Spleen (tissue), 7 donors: ENCODE data around the gene FAT1.

Experiments used
- CTCF ChIP-seq, 11 experiments: fragments of 200-600 bp in 7 of 11; fragments of 450-650 bp in 4 of 11; sonication (generic) in 4 of 11; IDR thresholded peaks in 8 of 11; conservative IDR thresholded peaks in 3 of 11; 1 replicate in 7 of 11; 2 replicates in 4 of 11; pipeline versions ENCODE4 v1.4.0 to v1.8.0; 2016 to 2021; ENCODE audit warnings: antibody characterized with exemption in 11 of 11, inconsistent platforms in 4 of 11, mild to moderate bottlenecking in 1 of 11
- POLR2AphosphoS5 ChIP-seq, 3 donors: sonication (generic); formaldehyde crosslinking; IDR thresholded peaks; one replicate each; pipeline ENCODE4 v1.5.1; 2017; ENCODE audit warnings: antibody characterized with exemption in 3 of 3
- donor health status: DM: no; HTN: no; CAD: no; lungs with moderate emphysema.
- donor health status: DM: no; HTN: no; CAD: no.
- donor health status: DM: no; HTN: no; CAD: no.

DNA sequence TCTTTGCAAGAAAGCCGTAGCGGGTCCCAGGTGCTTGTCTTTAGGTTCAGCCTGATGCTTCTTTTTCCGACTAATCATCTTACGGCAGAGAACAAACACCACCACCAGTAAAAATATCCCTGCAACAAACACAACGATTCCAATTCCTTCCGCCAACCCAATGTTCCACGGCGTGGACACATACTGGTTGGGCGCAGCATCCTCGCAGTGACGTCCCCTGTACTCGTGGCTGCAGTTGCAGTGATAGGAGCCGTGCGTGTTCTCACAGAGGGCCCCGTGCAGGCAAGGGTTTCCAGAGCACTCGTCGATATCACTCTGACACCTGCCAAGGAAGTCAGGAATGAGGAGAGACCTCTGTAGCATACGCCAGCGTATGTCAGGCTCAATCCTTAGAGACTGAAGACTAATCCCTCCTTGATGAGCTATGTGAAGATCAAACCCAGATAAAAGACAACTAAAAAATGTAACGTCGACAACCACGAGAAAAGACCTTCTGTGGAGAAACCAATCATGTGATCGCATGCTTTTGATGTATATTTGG is 126.7 kb downstream of the FAT1 start:
- TF ChIP-seq POLR2AphosphoS5 (IDR thresholded peaks at IDR 0.05) (no peak), CTCF (IDR thresholded peaks at IDR 0.05 in 8 of 11, conservative IDR thresholded peaks at IDR 0.05 in 3 of 11) (no peak)
